Hematopoietic multipotent progenitor cell treated with erythropoietin and hydrocortisone succinate and interleukin-3 and kit ligand, for 6 days (in vitro differentiated cells): ENCODE data around the gene HCN2.

Experiments used
- DNase-seq: peaks from one replicate; pipeline ENCODE4 v3.0.0-alpha.2; 2015

The HCN2 gene

GRCh38 chr19:642767-643727 is 53.4 kb downstream of the HCN2 start:
- DNase-seq, result no peak

- DNase-seq, result no peak
Measured at GRCh38 chr19:643736-644135, 54.1 kb downstream of the HCN2 start.

- DNase-seq, result no peak
Measured at GRCh38 chr19:644363-644762, 54.7 kb downstream of the HCN2 start.

- DNase-seq, result no peak
Measured at GRCh38 chr19:644789-645188, 55.1 kb downstream of the HCN2 start.

GRCh38 chr19:645912-646778 is 56.5 kb downstream of the HCN2 start:
- no peak for DNase-seq

- no peak for DNase-seq
Measured at GRCh38 chr19:646779-647565, 57.3 kb downstream of the HCN2 start.

GRCh38 chr19:647566-648284 is 58.0 kb downstream of the HCN2 start:
- no peak for DNase-seq

GRCh38 chr19:648305-648704 is 58.6 kb downstream of the HCN2 start:
- no peak for DNase-seq

GRCh38 chr19:648904-649801 is 59.5 kb downstream of the HCN2 start:
- no peak for DNase-seq

GRCh38 chr19:650121-650520 is 60.4 kb downstream of the HCN2 start:
- no peak for DNase-seq

GRCh38 chr19:651114-651818 is 61.6 kb downstream of the HCN2 start:
- no peak for DNase-seq

GRCh38 chr19:651991-652390 is 62.3 kb downstream of the HCN2 start:
- no peak for DNase-seq

GRCh38 chr19:652467-653389 is 63.0 kb downstream of the HCN2 start:
- no peak for DNase-seq

GRCh38 chr19:653425-653824 is 63.7 kb downstream of the HCN2 start:
- no peak for DNase-seq

GRCh38 chr19:655691-656090 is 66.0 kb downstream of the HCN2 start:
- no peak for DNase-seq

GRCh38 chr19:656751-657559 is 67.3 kb downstream of the HCN2 start:
- DNase-seq, result no peak

- no peak for DNase-seq
Measured at GRCh38 chr19:657611-658010, 67.9 kb downstream of the HCN2 start.

GRCh38 chr19:658059-658839 is 68.6 kb downstream of the HCN2 start:
- DNase-seq, result no peak
